Endodermal cell (in vitro differentiated cells): Measurements from ENCODE around the gene TEX14. TPM values are rescaled to one million over a fixed set of nuclear protein-coding genes. Genes with fewer than 3 reads are reported as not detected.

Source experiments
- DNase-seq: peaks from one replicate; pipeline ENCODE4 v3.0.0-alpha.2; 2017
- H3K27ac ChIP-seq: 2 replicates; pipeline ENCODE4 v1.5.1; 2013; ENCODE audit warnings: mild to moderate bottlenecking, low read depth, low read length, moderate library complexity
- H3K27me3 ChIP-seq: 2 replicates; pipeline ENCODE4 v1.6.1; 2013; ENCODE audit warnings: mild to moderate bottlenecking, low read length, moderate library complexity; ENCODE audit not compliant: insufficient read depth, control insufficient read depth, poor library complexity, severe bottlenecking
- H3K36me3 ChIP-seq: 2 replicates; pipeline ENCODE4 v1.7.0; 2013; ENCODE audit warnings: mild to moderate bottlenecking, low read length, moderate library complexity; ENCODE audit not compliant: control insufficient read depth, insufficient read depth
- H3K4me1 ChIP-seq: one replicate; pipeline ENCODE4 v1.7.0; 2013; ENCODE audit warnings: low read length; ENCODE audit not compliant: control insufficient read depth, insufficient read depth
- H3K4me3 ChIP-seq: 2 replicates; pipeline ENCODE4 v1.5.1; 2013; ENCODE audit warnings: mild to moderate bottlenecking, low read length, moderate library complexity
- H3K9ac ChIP-seq: 2 replicates; pipeline ENCODE4 v1.6.1; 2013; ENCODE audit warnings: mild to moderate bottlenecking, low read length, moderate library complexity; ENCODE audit not compliant: poor library complexity, severe bottlenecking; ENCODE audit errors: extremely low read depth
- H3K9me3 ChIP-seq: 2 replicates; pipeline ENCODE4 v1.6.1; 2013; ENCODE audit warnings: mild to moderate bottlenecking, low read length, moderate library complexity; ENCODE audit not compliant: control insufficient read depth
- H3K27ac Mint-ChIP-seq: 2 replicates; pipeline ENCODE4 v1.8.0; 2020; ENCODE audit warnings: mixed read lengths
- H3K27me3 Mint-ChIP-seq: 2 replicates; pipeline ENCODE4 v1.8.0; 2021; ENCODE audit warnings: mild to moderate bottlenecking, mixed read lengths; ENCODE audit not compliant: insufficient read depth
- H3K36me3 Mint-ChIP-seq: 2 replicates; pipeline ENCODE4 v1.8.0; 2020; ENCODE audit warnings: low read depth, mixed read lengths
- H3K4me1 Mint-ChIP-seq: 2 replicates; pipeline ENCODE4 v1.8.0; 2020; ENCODE audit warnings: mixed read lengths
- H3K4me3 Mint-ChIP-seq: 2 replicates; pipeline ENCODE4 v1.8.0; 2020; ENCODE audit warnings: mild to moderate bottlenecking, moderate library complexity, mixed read lengths
- H3K9me3 Mint-ChIP-seq: 2 replicates; pipeline ENCODE4 v1.8.0; 2020; ENCODE audit warnings: mild to moderate bottlenecking, mixed read lengths
- CTCF ChIP-seq: fragments of 200-600 bp; sonication (generic); conservative IDR thresholded peaks from 2 replicates; pipeline ENCODE4 v1.5.0; 2021; ENCODE audit warnings: antibody characterized with exemption, mild to moderate bottlenecking
- WGBS, 2 experiments: methylation state at CpG; one replicate each; pipeline versions ENCODE4 v1.1.5 to v1.1.7; 2013; ENCODE audit warnings: missing lambda C conversion rate in 2 of 2, mixed read lengths in 1 of 2; ENCODE audit not compliant: insufficient coverage in 1 of 2, insufficient read length in 1 of 2; 5-methylcytosine and 5-hydroxymethylcytosine counted together
- total RNA-seq, 2 donors: library from RNA; stranded (reverse); fragmentation: NEBNext Ultra II Directional in 1 of 2; extraction: Animal tissue kit (Norgen Biotek cat#: 25700) in 1 of 2; gene quantifications; 2 replicates in 1 of 2; 3 replicates in 1 of 2; pipeline ENCODE4 v1.2.1, GENCODE V29; 2021

Gene TEX14
- total RNA-seq, 2 donors from 2014 or later: 0.09 to 0.18 TPM

DNA sequence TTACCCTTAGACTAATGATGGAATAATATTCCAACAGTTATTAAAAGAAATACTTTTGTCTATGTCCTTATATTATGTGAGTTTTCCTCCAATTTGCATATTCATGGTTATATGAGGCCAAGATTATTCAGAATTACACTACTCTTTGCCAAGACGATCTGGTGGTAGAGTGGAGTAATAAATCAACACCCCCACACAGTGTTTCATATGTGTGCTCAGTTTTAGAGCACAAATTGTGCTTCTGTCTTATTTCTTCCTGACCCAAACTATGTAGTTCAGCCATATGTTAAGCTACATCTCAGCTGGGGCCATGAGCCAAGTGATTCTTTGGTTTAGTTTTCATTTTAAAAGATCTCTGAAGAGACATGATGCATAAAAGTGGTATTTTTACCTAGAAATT is 37.0 kb upstream of the TEX14 start:
- H3K36me3 Mint-ChIP-seq: peaks cover 8% of the 10 kb centered on the region
- no peak for TF ChIP-seq CTCF
- no peak overlapping the region for H3K4me3 Mint-ChIP-seq
- H3K4me1 Mint-ChIP-seq: no peaks in the 10 kb centered on the region
- Histone ChIP-seq H3K4me3 (no peak overlapping the region), H3K9ac (no peak overlapping the region), H3K27ac (no peak overlapping the region), H3K36me3 (no peaks in the 10 kb centered on the region), H3K27me3 (no peaks in the 10 kb centered on the region), H3K4me1 (no peaks in the 10 kb centered on the region), H3K9me3 (no peaks in the 10 kb centered on the region)
- DNase-seq: no peak
- H3K9me3 Mint-ChIP-seq: no peaks in the 10 kb centered on the region
- no peaks in the 10 kb centered on the region for H3K27me3 Mint-ChIP-seq
- 78% methylated on average over 1 of the region's 1 CpG; no CpG with 5 or more reads in 1 of the 2 experiments for WGBS, 2 experiments
- no peak overlapping the region for H3K27ac Mint-ChIP-seq

GRCh38 chr17:58722696-58723095 is 30.9 kb upstream of the TEX14 start:
- H3K27ac ChIP-seq: no peak overlapping the region
- H3K4me1 ChIP-seq: no peaks in the 10 kb centered on the region
- no peaks in the 10 kb centered on the region for H3K9me3 ChIP-seq
- no peak overlapping the region for H3K9ac ChIP-seq
- no peak overlapping the region for H3K4me3 Mint-ChIP-seq
- 82 to 98% methylated on average over 2 of the region's 2 CpGs for WGBS, 2 experiments
- peaks cover 14% of the 10 kb centered on the region for H3K36me3 Mint-ChIP-seq
- H3K27ac Mint-ChIP-seq: no peak overlapping the region
- no peaks in the 10 kb centered on the region for H3K27me3 Mint-ChIP-seq
- no peaks in the 10 kb centered on the region for H3K36me3 ChIP-seq
- no peak overlapping the region for H3K4me3 ChIP-seq
- DNase-seq: peak; percentile 11
- H3K27me3 ChIP-seq: no peaks in the 10 kb centered on the region
- TF ChIP-seq CTCF: no peak
- no peaks in the 10 kb centered on the region for H3K4me1 Mint-ChIP-seq
- no peaks in the 10 kb centered on the region for H3K9me3 Mint-ChIP-seq

DNA sequence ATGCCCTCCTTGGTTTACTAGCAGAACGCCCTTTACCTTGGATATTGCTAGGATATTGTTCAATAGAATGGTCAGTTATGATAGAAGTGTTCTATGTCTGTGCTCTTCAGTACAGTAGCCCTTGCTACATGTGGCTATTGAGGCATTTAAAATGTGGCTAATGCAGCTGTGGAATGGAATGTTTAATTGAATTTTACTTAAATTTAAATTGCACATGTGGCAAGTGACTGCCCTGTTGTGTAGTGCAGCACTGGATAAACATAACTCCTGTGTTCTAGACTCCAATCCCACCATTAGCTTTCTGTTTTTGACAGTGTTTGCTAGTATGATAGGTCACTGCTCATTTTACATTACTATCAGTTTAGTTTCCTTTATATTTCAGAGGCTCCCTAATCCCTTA is 30.4 kb upstream of the TEX14 start:
- no peak overlapping the region for H3K4me3 Mint-ChIP-seq
- no peaks in the 10 kb centered on the region for H3K9me3 Mint-ChIP-seq
- no peak overlapping the region for H3K27ac Mint-ChIP-seq
- H3K27me3 ChIP-seq: no peaks in the 10 kb centered on the region
- no peaks in the 10 kb centered on the region for H3K36me3 ChIP-seq
- H3K4me3 ChIP-seq: no peak overlapping the region
- H3K9ac ChIP-seq: no peak overlapping the region
- peaks cover 14% of the 10 kb centered on the region for H3K36me3 Mint-ChIP-seq
- H3K9me3 ChIP-seq: no peaks in the 10 kb centered on the region
- DNase-seq: no peak
- WGBS, 2 experiments: 90 to 94% methylated on average over 1 of the region's 1 CpG
- no peak for TF ChIP-seq CTCF
- no peaks in the 10 kb centered on the region for H3K27me3 Mint-ChIP-seq
- H3K27ac ChIP-seq: no peak overlapping the region
- no peaks in the 10 kb centered on the region for H3K4me1 Mint-ChIP-seq
- no peaks in the 10 kb centered on the region for H3K4me1 ChIP-seq
